ENCODE measurements around the gene FSTL5.

Gene FSTL5

GRCh38 chr4:161883157-161883556, 280.6 kb downstream of the FSTL5 start:
- no peak overlapping the region for H3K4me3 ChIP-seq (ENCODE audit: low read depth, low read length)
- no peak for DNase-seq (ENCODE audit: low read depth, low spot score)
- TF ChIP-seq, protein P1, sequence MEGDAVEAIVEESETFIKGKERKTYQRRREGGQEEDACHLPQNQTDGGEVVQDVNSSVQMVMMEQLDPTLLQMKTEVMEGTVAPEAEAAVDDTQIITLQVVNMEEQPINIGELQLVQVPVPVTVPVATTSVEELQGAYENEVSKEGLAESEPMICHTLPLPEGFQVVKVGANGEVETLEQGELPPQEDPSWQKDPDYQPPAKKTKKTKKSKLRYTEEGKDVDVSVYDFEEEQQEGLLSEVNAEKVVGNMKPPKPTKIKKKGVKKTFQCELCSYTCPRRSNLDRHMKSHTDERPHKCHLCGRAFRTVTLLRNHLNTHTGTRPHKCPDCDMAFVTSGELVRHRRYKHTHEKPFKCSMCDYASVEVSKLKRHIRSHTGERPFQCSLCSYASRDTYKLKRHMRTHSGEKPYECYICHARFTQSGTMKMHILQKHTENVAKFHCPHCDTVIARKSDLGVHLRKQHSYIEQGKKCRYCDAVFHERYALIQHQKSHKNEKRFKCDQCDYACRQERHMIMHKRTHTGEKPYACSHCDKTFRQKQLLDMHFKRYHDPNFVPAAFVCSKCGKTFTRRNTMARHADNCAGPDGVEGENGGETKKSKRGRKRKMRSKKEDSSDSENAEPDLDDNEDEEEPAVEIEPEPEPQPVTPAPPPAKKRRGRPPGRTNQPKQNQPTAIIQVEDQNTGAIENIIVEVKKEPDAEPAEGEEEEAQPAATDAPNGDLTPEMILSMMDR (IDR thresholded peaks at IDR 0.05; ENCODE audit: insufficient read depth, low read length, missing control alignments) = no peak
- ChIA-PET POLR2A (no interaction called here), CTCF (no interaction called here)

- no peak for DNase-seq (ENCODE audit: low read depth, low spot score)
- POLR2A ChIA-PET = no interaction called here
- TF ChIP-seq, protein P1 (IDR thresholded peaks at IDR 0.05; ENCODE audit: insufficient read depth, low read length, missing control alignments) = no peak
- H3K4me3 ChIP-seq (ENCODE audit: low read depth, low read length) = no peak overlapping the region
- CTCF ChIA-PET = no interaction called here
Observed at GRCh38 chr4:161881370-161881769, 282.4 kb downstream of the FSTL5 start.

DNA sequence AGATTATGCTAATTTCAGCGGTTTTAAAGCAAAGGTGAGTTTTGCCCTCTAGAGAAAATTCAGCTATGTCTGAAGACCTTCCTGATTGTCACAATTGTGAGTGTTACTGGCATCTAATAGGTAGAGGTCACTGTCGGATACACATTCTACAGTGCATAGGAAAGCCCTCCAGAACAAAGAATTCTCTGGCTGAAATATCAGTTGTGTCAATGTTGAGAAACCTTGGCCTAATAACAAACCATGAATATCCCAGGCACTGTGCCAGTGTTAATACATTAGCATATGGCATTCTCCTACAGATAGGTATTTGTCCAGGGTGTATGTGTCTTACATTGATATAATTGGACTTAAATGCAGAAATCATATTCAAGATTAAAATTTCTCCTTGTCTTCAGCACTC, 294.3 kb downstream of the FSTL5 start:
- ChIA-PET POLR2A (no interaction called here), CTCF (no interaction called here)
- TF ChIP-seq, protein P1 (IDR thresholded peaks at IDR 0.05; ENCODE audit: insufficient read depth, low read length, missing control alignments) = no peak
- no peak for DNase-seq (ENCODE audit: low read depth, low spot score)
- no peak overlapping the region for H3K4me3 ChIP-seq (ENCODE audit: low read depth, low read length)

- DNase-seq (ENCODE audit: low read depth, low spot score) = no peak
- TF ChIP-seq, protein P1 (IDR thresholded peaks at IDR 0.05; ENCODE audit: insufficient read depth, low read length, missing control alignments) = no peak
- ChIA-PET POLR2A (no interaction called here), CTCF (no interaction called here)
- H3K4me3 ChIP-seq (ENCODE audit: low read depth, low read length) = no peak overlapping the region
Observed at GRCh38 chr4:161856711-161857326, 307.0 kb downstream of the FSTL5 start.

- ChIA-PET CTCF (no interaction called here), POLR2A (no interaction called here)
- H3K4me3 ChIP-seq (ENCODE audit: low read depth, low read length) = no peak overlapping the region
- TF ChIP-seq, protein P1 (IDR thresholded peaks at IDR 0.05; ENCODE audit: insufficient read depth, low read length, missing control alignments) = no peak
- no peak for DNase-seq (ENCODE audit: low read depth, low spot score)
Observed at GRCh38 chr4:161850631-161851030, 313.2 kb downstream of the FSTL5 start.

DNA sequence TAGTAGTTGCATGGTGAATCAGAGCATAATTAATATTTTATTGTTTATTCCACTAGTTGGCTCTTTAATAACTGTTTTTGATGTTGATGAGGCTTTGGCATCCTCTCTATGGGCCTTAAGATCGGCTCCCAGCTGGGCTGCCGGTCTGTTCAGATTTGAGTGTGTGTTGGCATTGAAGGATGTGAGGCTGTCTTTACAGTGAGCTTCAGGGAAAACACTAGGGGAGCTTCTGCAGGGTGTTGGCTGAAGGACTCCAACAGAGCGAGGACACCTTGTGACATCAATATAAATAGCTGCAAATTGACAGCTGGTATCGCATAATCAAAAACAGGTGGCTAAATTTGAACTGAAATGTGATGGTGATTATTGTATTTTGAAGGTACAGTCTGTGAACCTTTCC, 322.0 kb downstream of the FSTL5 start:
- no peak overlapping the region for H3K4me3 ChIP-seq (ENCODE audit: low read depth, low read length)
- TF ChIP-seq, protein P1 (IDR thresholded peaks at IDR 0.05; ENCODE audit: insufficient read depth, low read length, missing control alignments) = no peak
- ChIA-PET CTCF (no interaction called here), POLR2A (no interaction called here)
- DNase-seq (ENCODE audit: low read depth, low spot score) = no peak

Data from AG04449 (cell line).